Endothelial cell (in vitro differentiated cells): ENCODE results near the gene RENBP. TPM values are rescaled to one million over a fixed set of nuclear protein-coding genes. Genes with fewer than 3 reads are reported as not detected.

Experiments used
- DNase-seq: peaks from one replicate; pipeline ENCODE4 v3.0.0; 2021; ENCODE audit warnings: low spot score
- H3K27ac Mint-ChIP-seq: one replicate; pipeline ENCODE4 v1.8.0; 2021; ENCODE audit warnings: mixed read lengths, inconsistent platforms; ENCODE audit not compliant: unreplicated experiment
- H3K27me3 Mint-ChIP-seq: one replicate; pipeline ENCODE4 v1.8.0; 2021; ENCODE audit warnings: mild to moderate bottlenecking, moderate library complexity, mixed read lengths, inconsistent platforms; ENCODE audit not compliant: unreplicated experiment
- H3K36me3 Mint-ChIP-seq: one replicate; pipeline ENCODE4 v1.8.0; 2021; ENCODE audit warnings: mild to moderate bottlenecking, low read depth, mixed read lengths, inconsistent platforms; ENCODE audit not compliant: unreplicated experiment
- H3K4me1 Mint-ChIP-seq: one replicate; pipeline ENCODE4 v1.8.0; 2021; ENCODE audit warnings: mild to moderate bottlenecking, mixed read lengths, inconsistent platforms; ENCODE audit not compliant: unreplicated experiment
- H3K4me3 Mint-ChIP-seq: one replicate; pipeline ENCODE4 v1.8.0; 2021; ENCODE audit warnings: mild to moderate bottlenecking, mixed read lengths, inconsistent platforms; ENCODE audit not compliant: unreplicated experiment
- H3K9me3 Mint-ChIP-seq: one replicate; pipeline ENCODE4 v1.8.0; 2021; ENCODE audit warnings: mixed read lengths, inconsistent platforms; ENCODE audit not compliant: unreplicated experiment
- CTCF ChIP-seq: fragments of 200-600 bp; sonication (generic); IDR thresholded peaks from one replicate; pipeline ENCODE4 v1.5.0; 2021; ENCODE audit warnings: antibody characterized with exemption; ENCODE audit not compliant: unreplicated experiment
- total RNA-seq: library from RNA; stranded (reverse); fragmentation: NEBNext Ultra II Directional; extraction: Animal tissue kit (Norgen Biotek cat#: 25700); gene quantifications from one replicate; pipeline ENCODE4 v1.2.1, GENCODE V29; 2021; ENCODE audit not compliant: unreplicated experiment

RENBP gene
- total RNA-seq, 1 donor from 2014 or later = 19.3 TPM

- no peak for DNase-seq
- H3K27ac Mint-ChIP-seq = no peak overlapping the region
- H3K36me3 Mint-ChIP-seq = peaks cover 7% of the 10 kb centered on the region
- H3K27me3 Mint-ChIP-seq = peaks cover 5% of the 10 kb centered on the region
- H3K9me3 Mint-ChIP-seq = no peaks in the 10 kb centered on the region
- TF ChIP-seq CTCF = no peak
- no peak overlapping the region for H3K4me3 Mint-ChIP-seq
- peaks cover 13% of the 10 kb centered on the region for H3K4me1 Mint-ChIP-seq
Observed at GRCh38 chrX:153945956-153946943, 1.8 kb upstream of the RENBP start.

- no peak overlapping the region for H3K4me3 Mint-ChIP-seq
- H3K36me3 Mint-ChIP-seq = peaks cover 4% of the 10 kb centered on the region
- H3K9me3 Mint-ChIP-seq = no peaks in the 10 kb centered on the region
- H3K27ac Mint-ChIP-seq = no peak overlapping the region
- peaks cover 11% of the 10 kb centered on the region for H3K4me1 Mint-ChIP-seq
- TF ChIP-seq CTCF = no peak
- no peak for DNase-seq
- H3K27me3 Mint-ChIP-seq = peaks cover under 1% of the 10 kb centered on the region
Observed at GRCh38 chrX:153944800-153945150, 332 bp upstream of the RENBP start.

GRCh38 chrX:153941336-153942252 is 2.8 kb downstream of the RENBP start:
- H3K27ac Mint-ChIP-seq = no peak overlapping the region
- peaks cover 4% of the 10 kb centered on the region for H3K4me1 Mint-ChIP-seq
- no peaks in the 10 kb centered on the region for H3K9me3 Mint-ChIP-seq
- peaks cover 2% of the 10 kb centered on the region for H3K27me3 Mint-ChIP-seq
- no peak overlapping the region for H3K4me3 Mint-ChIP-seq
- DNase-seq = no peak
- no peaks in the 10 kb centered on the region for H3K36me3 Mint-ChIP-seq
- no peak for TF ChIP-seq CTCF

- Mint-ChIP-seq H3K4me1 (peaks cover 6% of the 10 kb centered on the region), H3K9me3 (no peaks in the 10 kb centered on the region), H3K4me3 (no peak overlapping the region), H3K36me3 (no peaks in the 10 kb centered on the region), H3K27me3 (peaks cover 4% of the 10 kb centered on the region), H3K27ac (no peak overlapping the region)
- no peak for TF ChIP-seq CTCF
- DNase-seq = no peak
Observed at GRCh38 chrX:153939573-153939972, 4.9 kb downstream of the RENBP start.
